GM23338 (cell line): Measurements from ENCODE around the gene CCNI. TPM values are rescaled to one million over a fixed set of nuclear protein-coding genes. Genes with fewer than 3 reads are reported as not detected.
A peak's percentile ranks its signal among the peaks of the same experiment; 100 is the strongest.
"Not testable (repeated sequence)": the region's sequence is repeated elsewhere in the genome, so short reads cannot be mapped to it uniquely, and the experiment has no call there.

ENCODE experiments used
- ATAC-seq: fragments of 200-7000 bp; cut with Tn5 transposase; 3 replicates; pipeline ENCODE4 v1.9.1; 2020
- DNase-seq: peaks from one replicate; pipeline ENCODE4 v3.0.0-alpha.2; 2015; ENCODE audit warnings: low spot score
- H2AFZ ChIP-seq: fragments of 200-600 bp; sonication (generic); 2 replicates; pipeline ENCODE4 v1.8.0; 2016; ENCODE audit warnings: antibody characterized with exemption, mild to moderate bottlenecking, moderate library complexity
- H3F3A ChIP-seq: fragments of 200-600 bp; sonication (generic); replicated peaks from 2 replicates; pipeline ENCODE4 v1.8.0; 2017; ENCODE audit warnings: antibody characterized with exemption, mixed run types, low read depth
- H3K27ac ChIP-seq: fragments of 200-600 bp; sonication (generic); 2 replicates; pipeline ENCODE4 v1.6.1; 2016; ENCODE audit warnings: low read depth
- H3K27me3 ChIP-seq: fragments of 200-600 bp; sonication (generic); 2 replicates; pipeline ENCODE4 v1.8.0; 2016; ENCODE audit warnings: mild to moderate bottlenecking, mixed run types, moderate library complexity; ENCODE audit not compliant: insufficient read depth
- H3K36me3 ChIP-seq: fragments of 200-600 bp; sonication (generic); 2 replicates; pipeline ENCODE4 v1.8.0; 2016; ENCODE audit warnings: mild to moderate bottlenecking; ENCODE audit not compliant: insufficient read depth
- H3K4me1 ChIP-seq: fragments of 200-600 bp; sonication (generic); 2 replicates; pipeline ENCODE4 v1.8.0; 2016; ENCODE audit warnings: mild to moderate bottlenecking, moderate library complexity; ENCODE audit not compliant: insufficient read depth
- H3K4me2 ChIP-seq: fragments of 200-600 bp; sonication (generic); 2 replicates; pipeline ENCODE4 v1.7.1; 2017; ENCODE audit warnings: mixed run types
- H3K4me3 ChIP-seq: fragments of 200-600 bp; sonication (generic); 2 replicates; pipeline ENCODE4 v1.6.1; 2016; ENCODE audit warnings: mixed run types
- H3K79me2 ChIP-seq: fragments of 200-600 bp; sonication (generic); replicated peaks from 2 replicates; pipeline ENCODE4 v1.8.0; 2017; ENCODE audit warnings: mild to moderate bottlenecking; ENCODE audit not compliant: insufficient read depth
- H3K9me2 ChIP-seq: fragments of 200-600 bp; sonication (generic); 2 replicates; pipeline ENCODE4 v1.8.0; 2017; ENCODE audit not compliant: insufficient read depth
- H4K20me1 ChIP-seq: fragments of 200-600 bp; sonication (generic); replicated peaks from 2 replicates; pipeline ENCODE4 v1.8.0; 2017; ENCODE audit warnings: mild to moderate bottlenecking; ENCODE audit not compliant: insufficient read depth
- H3K27ac Mint-ChIP-seq: 2 replicates; pipeline ENCODE4 v1.8.0; 2020; ENCODE audit warnings: inconsistent platforms, mild to moderate bottlenecking, moderate library complexity, mixed read lengths
- H3K27me3 Mint-ChIP-seq: 3 replicates; pipeline ENCODE4 v1.8.0; 2022; ENCODE audit warnings: low read depth, mild to moderate bottlenecking, moderate library complexity, mixed read lengths, inconsistent platforms; ENCODE audit not compliant: insufficient read depth, poor library complexity
- H3K36me3 Mint-ChIP-seq: 3 replicates; pipeline ENCODE4 v1.8.0; 2021; ENCODE audit warnings: low read depth, mild to moderate bottlenecking, inconsistent platforms, moderate library complexity, mixed read lengths
- H3K4me1 Mint-ChIP-seq: 3 replicates; pipeline ENCODE4 v1.8.0; 2020; ENCODE audit warnings: mild to moderate bottlenecking, inconsistent platforms, mixed read lengths
- H3K4me3 Mint-ChIP-seq: 3 replicates; pipeline ENCODE4 v1.8.0; 2021; ENCODE audit warnings: moderate library complexity, mild to moderate bottlenecking, inconsistent platforms, mixed read lengths
- H3K9me3 Mint-ChIP-seq: 3 replicates; pipeline ENCODE4 v1.8.0; 2020; ENCODE audit warnings: moderate library complexity, mild to moderate bottlenecking, inconsistent platforms, mixed read lengths
- CREB1 ChIP-seq: fragments of 250-450 bp; sonication (Bioruptor Pico); IDR thresholded peaks from 2 replicates; pipeline ENCODE4 v1.5.0; 2020; ENCODE audit warnings: low read depth, mild to moderate bottlenecking, moderate library complexity
- CTCF ChIP-seq, 2 experiments: fragments of 200-600 bp in 1 of 2; sonication (generic) in 1 of 2; conservative IDR thresholded peaks; 2 replicates each; pipeline versions ENCODE4 v1.5.1 to v1.6.1; 2016 to 2017; ENCODE audit warnings: antibody characterized with exemption in 2 of 2, low read depth in 2 of 2, mild to moderate bottlenecking in 2 of 2, moderate library complexity in 1 of 2
- EZH2phosphoT487 ChIP-seq: fragments of 200-600 bp; sonication (generic); IDR thresholded peaks from one replicate; pipeline ENCODE4 v1.8.1; 2018; ENCODE audit warnings: antibody characterized with exemption; ENCODE audit not compliant: unreplicated experiment
- REST ChIP-seq: IDR thresholded peaks from one replicate; pipeline ENCODE4 v1.6.1; 2018; ENCODE audit warnings: antibody characterized with exemption; ENCODE audit not compliant: unreplicated experiment
- ZNF114 ChIP-seq: fragments of 250-450 bp; sonication (Bioruptor Pico); IDR thresholded peaks from 2 replicates; pipeline ENCODE4 v1.5.0; 2020; ENCODE audit warnings: mild to moderate bottlenecking, moderate library complexity
- polyA plus RNA-seq: library from polyadenylated mRNA; unstranded; fragments of >200 nt; fragmentation: Nextera tagmentation; extraction: Ambion mirVana; gene quantifications from 2 replicates; pipeline ENCODE4 v1.2.1, GENCODE V29; 2016
- total RNA-seq: library from RNA; depleted of rRNA; stranded (reverse); fragments of >200 nt; shearing (Covaris generic); gene quantifications from 2 replicates; pipeline ENCODE4 v1.2.3, GENCODE V29; 2014

CCNI gene
- total and polyA plus RNA-seq, 2 experiments from 2014 or later, result 207 to 248 TPM

GRCh38 chr4:77084019-77084639, 8.3 kb upstream of the CCNI start:
- H3K27me3 Mint-ChIP-seq, result peaks cover 3% of the 10 kb centered on the region
- H4K20me1 ChIP-seq, result no peaks in the 10 kb centered on the region
- peaks cover 8% of the 10 kb centered on the region; the same call in 2 of the 3 replicates for H3K4me1 Mint-ChIP-seq
- no peak for TF ChIP-seq CREB1
- TF ChIP-seq REST, result no peak
- no peak for TF ChIP-seq ZNF114
- no peak overlapping the region for H3K4me2 ChIP-seq
- H3K9me3 Mint-ChIP-seq, result no peaks in the 10 kb centered on the region
- H3K36me3 Mint-ChIP-seq, result no peaks in the 10 kb centered on the region
- ATAC-seq (no peak), DNase-seq (no peak)
- H3K27ac ChIP-seq, result no peak overlapping the region
- peaks cover 5% of the 10 kb centered on the region; the same call in 1 of the 2 replicates for H3K4me1 ChIP-seq
- H3K79me2 ChIP-seq, result no peaks in the 10 kb centered on the region
- H3K36me3 ChIP-seq, result no peaks in the 10 kb centered on the region
- no peaks in the 10 kb centered on the region for H3K27me3 ChIP-seq
- no peaks in the 10 kb centered on the region for H3K9me2 ChIP-seq
- no peak overlapping the region for H2AFZ ChIP-seq
- no peak overlapping the region for H3K4me3 ChIP-seq
- H3F3A ChIP-seq, result no peaks in the 10 kb centered on the region
- H3K4me3 Mint-ChIP-seq, result no peak overlapping the region
- H3K27ac Mint-ChIP-seq, result no peak overlapping the region

- Mint-ChIP-seq H3K36me3 (no peaks in the 10 kb centered on the region), H3K27me3 (peaks cover 3% of the 10 kb centered on the region), H3K27ac (no peak overlapping the region), H3K4me1 (peaks cover 8% of the 10 kb centered on the region; the same call in 2 of the 3 replicates), H3K4me3 (no peak overlapping the region), H3K9me3 (no peaks in the 10 kb centered on the region)
- H3K4me3 ChIP-seq, result no peak overlapping the region
- TF ChIP-seq EZH2phosphoT487, result no peak
- TF ChIP-seq CTCF (conservative IDR thresholded peaks at IDR 0.05; ENCODE audit: low read depth in 2 of 2), result peak; percentile 27 to 42; a peak in 3 of 4 replicates
- no peaks in the 10 kb centered on the region for H3K36me3 ChIP-seq
- DNase-seq, result peak; percentile 37
- no peaks in the 10 kb centered on the region for H4K20me1 ChIP-seq
- H3K9me2 ChIP-seq, result no peaks in the 10 kb centered on the region
- no peak overlapping the region for H3K4me2 ChIP-seq
- peak; percentile 62 for ATAC-seq
- no peaks in the 10 kb centered on the region for H3K79me2 ChIP-seq
- H3K27ac ChIP-seq, result no peak overlapping the region
- H2AFZ ChIP-seq, result peak overlapping the region; percentile 53; the same call in 1 of the 2 replicates
- peaks cover 5% of the 10 kb centered on the region; the same call in 1 of the 2 replicates for H3K4me1 ChIP-seq
- H3K27me3 ChIP-seq, result no peaks in the 10 kb centered on the region
- H3F3A ChIP-seq, result no peaks in the 10 kb centered on the region
These were observed 7.3 kb upstream of the CCNI start for GRCh38 chr4:77082886-77083608.

GRCh38 chr4:77080806-77081205, 5.0 kb upstream of the CCNI start:
- not testable (repeated sequence) for H3K27ac Mint-ChIP-seq, ATAC-seq

More at GRCh38 chr4:77080806-77081205, 5.0 kb upstream of the CCNI start:
- H3K4me3 ChIP-seq, H3K4me2 ChIP-seq, H3F3A ChIP-seq, H3K27me3 ChIP-seq, H3K27me3 Mint-ChIP-seq, DNase-seq, H2AFZ ChIP-seq, H3K9me3 Mint-ChIP-seq, H3K9me2 ChIP-seq, H3K4me3 Mint-ChIP-seq, H3K36me3 Mint-ChIP-seq, H3K27ac ChIP-seq, H3K36me3 ChIP-seq, H4K20me1 ChIP-seq, H3K79me2 ChIP-seq: not testable (repeated sequence)
- peaks cover 15% of the 10 kb centered on the region; the same call in 1 of the 2 replicates for H3K4me1 ChIP-seq
- H3K4me1 Mint-ChIP-seq, result peaks cover 10% of the 10 kb centered on the region; the same call in 2 of the 3 replicates
